Suprapubic skin (tissue), 4 donors: Measurements from ENCODE around the gene ITGAL.

Experiments
- EP300 ChIP-seq: sonication (generic); formaldehyde crosslinking; IDR thresholded peaks from one replicate; pipeline ENCODE4 v1.6.1; 2017; ENCODE audit warnings: antibody characterized with exemption
- POLR2A ChIP-seq, 2 donors: fragments of 450-650 bp; IDR thresholded peaks; one replicate each; pipeline ENCODE4 v1.6.1; 2017; ENCODE audit warnings: antibody characterized with exemption in 2 of 2, mild to moderate bottlenecking in 2 of 2, moderate library complexity in 2 of 2
- POLR2AphosphoS5 ChIP-seq, 3 donors: sonication (generic); formaldehyde crosslinking; IDR thresholded peaks; one replicate each; pipeline ENCODE4 v1.6.1; 2017; ENCODE audit warnings: antibody characterized with exemption in 3 of 3

DNA sequence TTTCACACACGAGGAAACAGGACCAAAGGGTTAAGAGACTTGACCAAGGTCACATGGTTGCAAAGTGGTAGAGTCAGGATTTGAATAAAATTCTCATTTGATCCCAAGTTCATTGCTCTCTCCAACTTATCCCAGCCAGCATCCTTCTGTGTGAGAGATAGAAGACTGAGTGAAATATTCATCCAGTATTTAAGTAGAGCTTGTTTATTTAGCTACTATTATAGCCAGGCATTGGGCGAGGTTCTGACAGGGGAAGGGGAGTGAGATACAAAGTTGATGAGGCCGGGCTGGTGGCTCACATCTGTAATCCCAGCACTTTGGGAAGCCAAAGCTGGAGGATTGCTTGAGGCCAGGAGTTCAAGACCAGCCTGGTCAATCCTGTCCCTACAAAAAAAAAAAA is 4.4 kb downstream of the ITGAL start:
- no peak for TF ChIP-seq EP300
- TF ChIP-seq POLR2AphosphoS5 (IDR thresholded peaks at IDR 0.05): no peak
- TF ChIP-seq POLR2A (IDR thresholded peaks at IDR 0.05): no peak
